Heart left ventricle (tissue), 16 donors: ENCODE measurements around the gene PEX6. TPM values are rescaled to one million over a fixed set of nuclear protein-coding genes. Genes with fewer than 3 reads are reported as not detected.
A peak's percentile ranks its signal among the peaks of the same experiment; 100 is the strongest.

Experiments
- ATAC-seq, 4 donors: fragments of 200-7000 bp; cut with Tn5 transposase; one replicate each; pipeline ENCODE4 v1.9.1; 2020 to 2022; ENCODE audit warnings: moderate library complexity in 4 of 4, mild to moderate bottlenecking in 3 of 4, moderate number of reproducible peaks in 1 of 4
- DNase-seq, 5 donors: peaks; one replicate each; pipeline ENCODE4 v3.0.0-alpha.2; 2020
- H3K27ac ChIP-seq, 12 donors: fragments of 200-600 bp; sonication (generic) in 4 of 12; one replicate each; pipeline versions ENCODE4 v1.5.0 to v1.8.0; 2016 to 2022; ENCODE audit warnings: mild to moderate bottlenecking in 2 of 12
- H3K27me3 ChIP-seq, 9 donors: fragments of 200-600 bp; sonication (generic) in 2 of 9; one replicate each; pipeline versions ENCODE4 v1.5.1 to v1.8.0; 2016 to 2022; ENCODE audit warnings: mild to moderate bottlenecking in 3 of 9
- H3K36me3 ChIP-seq, 9 donors: fragments of 200-600 bp; sonication (generic) in 2 of 9; one replicate each; pipeline versions ENCODE4 v1.5.0 to v1.8.0; 2018 to 2022; ENCODE audit warnings: mild to moderate bottlenecking in 2 of 9
- H3K4me1 ChIP-seq, 12 donors: fragments of 200-600 bp; sonication (generic) in 4 of 12; one replicate each; pipeline versions ENCODE4 v1.5.0 to v1.8.0; 2016 to 2022; ENCODE audit warnings: mild to moderate bottlenecking in 3 of 12
- H3K4me3 ChIP-seq, 12 donors: fragments of 200-600 bp; sonication (generic) in 4 of 12; one replicate each; pipeline versions ENCODE4 v1.5.0 to v1.8.0; 2017 to 2022; ENCODE audit warnings: mild to moderate bottlenecking in 9 of 12, moderate library complexity in 4 of 12
- H3K9me3 ChIP-seq, 12 donors: fragments of 200-600 bp; sonication (generic) in 4 of 12; one replicate each; pipeline versions ENCODE4 v1.5.0 to v1.8.0; 2016 to 2022; ENCODE audit warnings: mild to moderate bottlenecking in 1 of 12
- POLR2A ChIP-seq, 2 donors: fragments of 450-650 bp; IDR thresholded peaks; one replicate each; pipeline ENCODE4 v1.6.1; 2017; ENCODE audit warnings: antibody characterized with exemption in 2 of 2, mild to moderate bottlenecking in 2 of 2, moderate library complexity in 2 of 2
- WGBS, 4 donors: extraction: QIAGEN DNeasy Blood & Tissue Kit in 2 of 4; methylation state at CpG; one replicate each; pipeline versions ENCODE4 v1.1.5 to v1.1.7; 2013 to 2018; 5-methylcytosine and 5-hydroxymethylcytosine counted together
- intact Hi-C, 10 donors: fragments of 100-400 bp; cut with DNase I; formaldehyde crosslinking; loops; one replicate each; pipeline versions ENCODE4 v1.11.1 to v1.14.2; 2022
- polyA plus RNA-seq, 2 donors: library from polyadenylated mRNA; stranded (reverse); fragments of 200-250 nt; gene quantifications; one replicate each; pipeline ENCODE4 v1.2.3, GENCODE V29; 2013
- total RNA-seq, 9 donors: library from RNA; depleted of rRNA in 2 of 9; stranded (reverse); fragments of >200 nt in 2 of 9; fragmentation: NEBNext Ultra II Directional in 3 of 9; extraction: Animal tissue kit (Norgen Biotek cat#: 25700) in 3 of 9; gene quantifications; one replicate each; pipeline versions ENCODE4 v1.1.0 to v1.2.4, GENCODE V29; 2016 to 2023
- TF ChIP-seq, protein P1 (sequence below), 12 donors: fragments of 200-600 bp; sonication (generic) in 4 of 12; IDR thresholded peaks; one replicate each; pipeline versions ENCODE4 v1.5.0 to v1.8.0; 2018 to 2022; ENCODE audit warnings: antibody characterized with exemption in 12 of 12, mild to moderate bottlenecking in 5 of 12
- donor health status: ischemic (EF 13 %, LVEDD 7.1; RV severe dilation, severe dysfunction).
- donor health status: healthy with polysubstance abuse.
- donor health status: DM: no; HTN: yes; CAD: no.
- donor health status: DM: no; HTN: no; CAD: no.
- donor health status: ischemic (EF 25% LVEDD 6.9; RV normal size, moderate dysfunction).
- donor health status: ischemic (EF 25% LVEDD 5.7; RV mildly dilated, moderate dysfunction).
- donor health status: healthy.
- donor health status: DM: yes; HTN: yes; CAD: no.
- donor health status: ischemic (EF 35%, LVEDD 5.7; RV mildly dilated, moderate dysfunction).
- donor health status: nonischemic (EF 11% LVEDD 7.7; RV severe dilation, severe dysfunction).
- donor health status: DM: yes; HTN: yes; CAD: no.
- donor health status: PGD.
- donor health status: ischemic (EF 29% LVEDD 5.4; RV normal size, mild dysfunction).
- donor health status: nonischemic (EF 23%, LVEDD 6.1; RV moderate dilation, normal function).

PEX6 gene
- total and polyA plus RNA-seq, 11 donors, result 10.3 to 27.3 (median 17.8) TPM

DNA sequence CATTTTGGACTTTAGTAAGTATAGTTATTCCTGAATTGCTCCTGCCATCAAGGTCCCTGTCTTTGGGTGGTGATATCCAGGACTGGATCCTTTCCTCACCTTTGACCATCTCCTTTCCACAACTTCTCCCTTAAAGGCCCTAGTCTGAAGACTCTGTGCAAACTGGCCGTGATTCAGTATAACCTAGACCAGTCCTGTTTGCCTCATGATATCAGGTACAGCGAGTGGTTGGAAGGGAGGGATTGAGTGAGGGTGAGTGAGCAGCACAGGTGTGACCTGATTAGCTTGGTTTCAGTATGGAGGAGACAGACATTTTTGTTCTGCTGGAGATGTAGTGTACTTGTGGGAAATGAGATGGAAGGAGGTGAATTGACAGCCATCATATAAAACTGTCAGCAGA is 40.2 kb upstream of the PEX6 start:
- DNase-seq (no peak), ATAC-seq (no peak)
- intact Hi-C loops, result loop anchor here in 5 of 10 donors (5.0 to 10.0 kb wide), 3 partner anchors 33 to 114 kb away; partner anchors contain the start of gene CUL7 (in 4 of the 5)
- Histone ChIP-seq H3K4me3 (no peak overlapping the region), H3K27me3 (no peaks in the 10 kb centered on the region), H3K4me1 (peaks cover 4 to 72% (median 60%) of the 10 kb centered on the region in 12 donors), H3K36me3 (peaks cover 0 to 47% (median 38%) of the 10 kb centered on the region in 9 donors), H3K27ac (peak overlapping the region in 1 of 12 donors; percentile 82), H3K9me3 (no peaks in the 10 kb centered on the region)
- TF ChIP-seq POLR2A (IDR thresholded peaks at IDR 0.05), result no peak
- TF ChIP-seq, protein P1, sequence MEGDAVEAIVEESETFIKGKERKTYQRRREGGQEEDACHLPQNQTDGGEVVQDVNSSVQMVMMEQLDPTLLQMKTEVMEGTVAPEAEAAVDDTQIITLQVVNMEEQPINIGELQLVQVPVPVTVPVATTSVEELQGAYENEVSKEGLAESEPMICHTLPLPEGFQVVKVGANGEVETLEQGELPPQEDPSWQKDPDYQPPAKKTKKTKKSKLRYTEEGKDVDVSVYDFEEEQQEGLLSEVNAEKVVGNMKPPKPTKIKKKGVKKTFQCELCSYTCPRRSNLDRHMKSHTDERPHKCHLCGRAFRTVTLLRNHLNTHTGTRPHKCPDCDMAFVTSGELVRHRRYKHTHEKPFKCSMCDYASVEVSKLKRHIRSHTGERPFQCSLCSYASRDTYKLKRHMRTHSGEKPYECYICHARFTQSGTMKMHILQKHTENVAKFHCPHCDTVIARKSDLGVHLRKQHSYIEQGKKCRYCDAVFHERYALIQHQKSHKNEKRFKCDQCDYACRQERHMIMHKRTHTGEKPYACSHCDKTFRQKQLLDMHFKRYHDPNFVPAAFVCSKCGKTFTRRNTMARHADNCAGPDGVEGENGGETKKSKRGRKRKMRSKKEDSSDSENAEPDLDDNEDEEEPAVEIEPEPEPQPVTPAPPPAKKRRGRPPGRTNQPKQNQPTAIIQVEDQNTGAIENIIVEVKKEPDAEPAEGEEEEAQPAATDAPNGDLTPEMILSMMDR (IDR thresholded peaks at IDR 0.05), result no peak
- 87 to 97% (median 91%) methylated on average over 2 of the region's 2 CpGs for WGBS, 4 donors

DNA sequence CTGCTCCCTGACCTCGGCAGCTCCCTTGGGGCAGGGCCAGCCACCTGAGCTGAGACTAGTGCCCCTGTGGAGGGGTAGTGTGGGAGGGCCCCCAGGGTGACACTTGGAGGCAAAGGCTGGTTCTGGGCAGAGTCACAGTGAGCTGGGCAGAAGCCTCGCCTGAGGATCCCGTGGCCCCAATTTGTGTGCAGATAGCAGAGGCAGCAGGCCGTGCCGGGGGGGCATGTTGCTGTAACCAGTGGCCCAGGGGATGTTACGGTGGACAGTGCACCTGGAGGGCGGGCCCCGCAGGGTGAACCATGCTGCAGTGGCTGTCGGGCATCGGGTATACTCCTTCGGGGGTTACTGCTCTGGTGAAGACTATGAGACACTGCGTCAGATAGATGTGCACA is 38.0 kb upstream of the PEX6 start:
- DNase-seq (peak in 3 of 5 donors; percentile 34 to 60 (median 40)), ATAC-seq (peak in 1 of 4 donors; percentile 2)
- Histone ChIP-seq H3K27me3 (no peaks in the 10 kb centered on the region), H3K27ac (peak overlapping the region; percentile 64 to 97 (median 84)), H3K4me1 (peaks cover 4 to 62% (median 53%) of the 10 kb centered on the region in 12 donors), H3K4me3 (peak overlapping the region in 9 of 12 donors; percentile 20 to 90 (median 67)), H3K9me3 (no peaks in the 10 kb centered on the region), H3K36me3 (peaks cover 0 to 42% (median 38%) of the 10 kb centered on the region in 9 donors)
- intact Hi-C loops, result loop anchor here in 5 of 10 donors (5.0 to 10.0 kb wide), 3 partner anchors 35 to 112 kb away; partner anchors contain the start of gene CUL7 (in 4 of the 5)
- WGBS, 4 donors, result 20 to 65% (median 41%) methylated on average over 5 to 12 of the region's 12 CpGs
- TF ChIP-seq, protein P1 (IDR thresholded peaks at IDR 0.05), result no peak
- no peak for TF ChIP-seq POLR2A (IDR thresholded peaks at IDR 0.05)

DNA sequence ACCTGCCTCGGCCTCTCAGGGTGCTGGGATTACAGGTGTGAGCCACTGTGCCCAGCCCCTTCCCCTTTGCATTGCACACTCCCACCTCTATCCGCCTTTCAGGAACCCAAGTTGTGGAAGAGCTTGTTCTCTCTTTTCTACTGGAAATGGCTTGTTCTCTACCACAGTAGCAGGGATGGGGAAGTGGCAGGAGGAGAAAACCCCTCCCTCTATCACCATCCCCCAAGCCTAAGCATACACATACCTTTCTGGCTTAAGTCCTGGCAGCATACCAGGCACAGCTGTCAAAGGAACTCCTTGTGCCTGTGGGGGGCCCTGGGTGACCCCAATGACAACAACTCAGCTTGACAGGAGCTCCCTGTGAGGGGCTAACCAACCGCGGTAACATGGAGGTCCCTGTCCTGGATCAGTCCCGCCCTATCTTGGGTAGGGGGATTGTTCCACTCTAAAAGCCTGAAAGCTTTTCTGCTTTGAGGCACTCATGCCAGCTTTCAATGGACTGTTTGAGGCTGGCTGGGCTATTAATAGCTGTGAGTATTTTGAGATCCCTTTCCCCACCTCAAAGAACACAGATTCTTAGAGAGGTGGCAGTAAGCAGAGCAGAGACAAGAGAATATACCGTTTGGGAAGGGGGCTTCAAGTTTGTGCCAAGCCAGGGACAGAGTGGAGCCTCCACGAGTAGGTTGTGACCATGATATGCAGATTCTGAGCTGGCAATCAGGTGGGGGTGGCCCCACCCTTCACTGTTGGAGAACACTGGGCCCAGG is 37.4 kb upstream of the PEX6 start:
- no peaks in the 10 kb centered on the region for H3K9me3 ChIP-seq
- H3K36me3 ChIP-seq, result peaks cover 0 to 48% (median 44%) of the 10 kb centered on the region in 9 donors
- peaks cover 4 to 62% (median 55%) of the 10 kb centered on the region in 12 donors for H3K4me1 ChIP-seq
- peak in 2 of 5 donors; percentile 47 to 54 for DNase-seq
- ATAC-seq, result peak in 3 of 4 donors; percentile 8 to 28 (median 19)
- 43 to 63% (median 50%) methylated on average over 5 to 7 of the region's 7 CpGs for WGBS, 4 donors
- H3K27ac ChIP-seq, result peak overlapping the region; percentile 64 to 97 (median 84)
- intact Hi-C loops, result loop anchor here in 5 of 10 donors (5.0 to 10.0 kb wide), 3 partner anchors 36 to 112 kb away; partner anchors contain the start of gene CUL7 (in 4 of the 5)
- peak overlapping the region in 9 of 12 donors; percentile 20 to 90 (median 67) for H3K4me3 ChIP-seq
- TF ChIP-seq, protein P1 (IDR thresholded peaks at IDR 0.05), result no peak
- TF ChIP-seq POLR2A (IDR thresholded peaks at IDR 0.05), result no peak
- H3K27me3 ChIP-seq, result no peaks in the 10 kb centered on the region

DNA sequence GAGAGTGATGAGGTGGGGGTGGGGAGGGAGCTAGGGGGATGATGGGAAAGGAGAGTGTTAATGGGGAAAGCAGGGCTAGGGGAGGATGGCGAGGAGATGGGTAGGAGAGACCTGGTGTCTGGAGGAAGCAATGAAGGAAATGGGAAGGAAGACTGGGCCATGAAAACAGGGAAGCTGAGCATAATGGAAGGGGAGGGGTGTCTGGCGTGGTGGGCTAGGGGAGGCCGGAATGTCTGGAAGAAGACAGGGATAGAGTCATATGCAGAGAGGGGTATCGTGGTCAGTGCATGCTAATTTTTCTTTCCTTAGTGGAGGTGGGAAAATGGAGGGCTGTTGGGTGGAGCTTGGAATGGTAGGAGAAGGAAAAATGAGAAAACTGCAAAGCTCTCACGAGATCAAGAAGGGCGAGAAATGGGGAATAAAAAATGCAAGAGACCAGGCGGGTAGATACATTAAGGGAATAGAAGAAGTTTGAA is 35.5 kb upstream of the PEX6 start:
- Histone ChIP-seq H3K36me3 (peaks cover 0 to 58% (median 51%) of the 10 kb centered on the region in 9 donors), H3K27me3 (no peaks in the 10 kb centered on the region), H3K4me1 (peaks cover 4 to 53% (median 47%) of the 10 kb centered on the region in 12 donors), H3K27ac (peak overlapping the region; percentile 25 to 97 (median 83)), H3K4me3 (peak overlapping the region; percentile 51 to 90 (median 71)), H3K9me3 (no peaks in the 10 kb centered on the region)
- TF ChIP-seq POLR2A (IDR thresholded peaks at IDR 0.05), result no peak
- TF ChIP-seq, protein P1 (IDR thresholded peaks at IDR 0.05), result no peak
- no peak for DNase-seq
- no peak for ATAC-seq
- WGBS, 4 donors, result 0 to 1% (median 0%) methylated on average over 7 of the region's 7 CpGs
- intact Hi-C loops, result loop anchor here in 5 of 10 donors (1.0 to 10.0 kb wide), 5 partner anchors 37 to 128 kb away; partner anchors contain the start of genes KLC4 (in 1 of the 5), MRPL2 (in 1 of the 5) and PEX6 (in 1 of the 5)
